Astrocyte (in vitro differentiated cells and primary cell): ENCODE results near the gene UGT1A3.

ENCODE experiments used
- EZH2 ChIP-seq: IDR thresholded peaks from 2 replicates; pipeline ENCODE4 v1.6.1; 2012; ENCODE audit warnings: mild to moderate bottlenecking, low read length, inconsistent platforms; ENCODE audit not compliant: insufficient read depth
- TF ChIP-seq, protein P1 (sequence below): IDR thresholded peaks from 2 replicates; pipeline ENCODE4 v1.5.1; 2011; ENCODE audit warnings: low read depth, mild to moderate bottlenecking, inconsistent platforms, low read length, moderate library complexity; ENCODE audit not compliant: insufficient read depth

DNA sequence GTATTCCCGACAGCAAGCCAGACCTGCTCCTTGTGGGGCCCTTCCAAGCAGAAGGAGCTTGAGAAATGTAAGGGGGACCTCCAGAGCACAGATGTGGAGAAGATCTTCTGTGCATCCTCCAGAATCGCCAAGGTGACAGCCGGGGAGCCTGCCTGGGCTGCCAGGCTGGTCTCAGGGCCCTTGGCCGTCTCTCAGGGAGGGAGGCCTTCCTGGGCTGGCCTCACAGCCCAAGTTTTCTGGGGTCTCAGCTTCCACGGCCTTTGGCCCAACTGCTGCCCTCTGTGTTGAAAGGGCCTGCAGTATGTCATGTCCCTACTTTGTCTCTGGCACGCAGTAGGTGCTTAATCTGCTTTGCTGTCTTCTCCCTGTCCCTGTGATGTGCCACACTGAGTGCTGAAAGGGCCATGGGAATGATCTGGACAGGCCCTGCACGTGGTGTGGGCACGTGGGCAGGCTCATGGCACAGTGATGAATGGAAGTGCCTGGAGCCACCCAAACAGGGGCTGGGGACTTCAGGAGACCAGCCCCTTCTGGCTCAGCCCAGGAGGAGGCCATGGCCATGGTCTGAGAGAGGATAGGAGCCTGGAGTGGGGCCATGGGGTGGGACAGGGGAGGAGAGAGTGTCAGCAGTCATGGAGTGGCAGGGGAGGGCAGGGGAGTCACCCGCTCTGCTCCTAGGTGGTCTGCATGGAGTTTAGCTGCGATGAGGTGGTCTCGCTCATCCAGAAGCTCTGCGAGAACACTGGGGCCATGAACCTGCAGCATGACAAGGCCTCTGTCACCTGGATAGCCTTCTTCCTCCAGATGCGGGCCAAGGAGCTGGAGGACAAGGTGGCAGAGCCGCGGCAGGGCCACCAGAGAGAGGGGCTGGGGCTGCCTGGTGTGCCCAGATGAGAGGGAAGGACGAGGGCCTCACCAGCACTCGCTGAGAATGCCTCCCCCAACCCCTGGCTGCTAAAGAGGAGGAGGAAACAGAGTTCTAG is 90.1 kb downstream of the UGT1A3 start:
- TF ChIP-seq, protein P1, sequence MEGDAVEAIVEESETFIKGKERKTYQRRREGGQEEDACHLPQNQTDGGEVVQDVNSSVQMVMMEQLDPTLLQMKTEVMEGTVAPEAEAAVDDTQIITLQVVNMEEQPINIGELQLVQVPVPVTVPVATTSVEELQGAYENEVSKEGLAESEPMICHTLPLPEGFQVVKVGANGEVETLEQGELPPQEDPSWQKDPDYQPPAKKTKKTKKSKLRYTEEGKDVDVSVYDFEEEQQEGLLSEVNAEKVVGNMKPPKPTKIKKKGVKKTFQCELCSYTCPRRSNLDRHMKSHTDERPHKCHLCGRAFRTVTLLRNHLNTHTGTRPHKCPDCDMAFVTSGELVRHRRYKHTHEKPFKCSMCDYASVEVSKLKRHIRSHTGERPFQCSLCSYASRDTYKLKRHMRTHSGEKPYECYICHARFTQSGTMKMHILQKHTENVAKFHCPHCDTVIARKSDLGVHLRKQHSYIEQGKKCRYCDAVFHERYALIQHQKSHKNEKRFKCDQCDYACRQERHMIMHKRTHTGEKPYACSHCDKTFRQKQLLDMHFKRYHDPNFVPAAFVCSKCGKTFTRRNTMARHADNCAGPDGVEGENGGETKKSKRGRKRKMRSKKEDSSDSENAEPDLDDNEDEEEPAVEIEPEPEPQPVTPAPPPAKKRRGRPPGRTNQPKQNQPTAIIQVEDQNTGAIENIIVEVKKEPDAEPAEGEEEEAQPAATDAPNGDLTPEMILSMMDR: no peak
- no peak for TF ChIP-seq EZH2
